Measurements from ENCODE around the gene CCL3.
"Not testable (repeated sequence)": the region's sequence is repeated elsewhere in the genome, so short reads cannot be mapped to it uniquely, and the experiment has no call there.

The CCL3 gene

DNA sequence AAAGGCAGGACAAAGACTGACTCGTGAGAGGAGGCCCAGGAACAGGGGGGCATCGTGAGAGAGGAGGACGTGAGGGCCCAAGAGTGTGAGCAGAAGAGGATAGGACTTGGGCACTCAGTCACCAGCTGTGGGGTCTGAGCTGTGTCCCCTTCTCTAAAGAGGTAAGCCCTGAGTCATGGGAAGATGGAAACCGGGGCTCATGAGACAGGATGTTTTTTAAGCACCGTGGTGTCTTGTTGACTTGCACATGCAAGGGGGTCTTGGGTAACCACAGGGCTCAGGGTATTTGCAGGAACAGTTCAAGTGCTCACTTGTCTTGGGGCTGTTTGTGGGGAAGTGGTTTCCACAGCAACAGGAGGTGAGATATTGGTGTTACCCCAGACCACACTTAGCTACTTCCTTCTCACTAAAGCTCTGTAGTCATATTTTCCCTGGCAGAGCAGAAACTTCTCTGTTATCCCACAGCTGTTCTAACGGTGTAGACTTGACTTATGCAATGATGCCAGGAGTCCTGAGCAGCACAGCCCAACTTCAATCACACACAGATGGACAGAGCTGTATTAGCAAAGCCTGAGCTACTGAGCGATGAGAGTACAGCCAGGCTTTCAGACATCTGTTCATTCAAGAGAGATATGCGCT, 7.3 kb downstream of the CCL3 start:
- H3K36me3 ChIP-seq (ENCODE audit: control insufficient read depth in 2 of 2, insufficient read depth in 1 of 2, low read length in 2 of 2); POLR2A ChIA-PET; H3K9me3 ChIP-seq (ENCODE audit: control insufficient read depth, insufficient read depth, low read depth, low read length); H3K27ac ChIP-seq (ENCODE audit: extremely low read depth, low read depth, low read length); H3K4me1 ChIP-seq (ENCODE audit: control insufficient read depth, insufficient read depth, low read length); H3K4me3 ChIP-seq (ENCODE audit: low read depth, low read length): not testable (repeated sequence)
- TF ChIP-seq, protein P1, sequence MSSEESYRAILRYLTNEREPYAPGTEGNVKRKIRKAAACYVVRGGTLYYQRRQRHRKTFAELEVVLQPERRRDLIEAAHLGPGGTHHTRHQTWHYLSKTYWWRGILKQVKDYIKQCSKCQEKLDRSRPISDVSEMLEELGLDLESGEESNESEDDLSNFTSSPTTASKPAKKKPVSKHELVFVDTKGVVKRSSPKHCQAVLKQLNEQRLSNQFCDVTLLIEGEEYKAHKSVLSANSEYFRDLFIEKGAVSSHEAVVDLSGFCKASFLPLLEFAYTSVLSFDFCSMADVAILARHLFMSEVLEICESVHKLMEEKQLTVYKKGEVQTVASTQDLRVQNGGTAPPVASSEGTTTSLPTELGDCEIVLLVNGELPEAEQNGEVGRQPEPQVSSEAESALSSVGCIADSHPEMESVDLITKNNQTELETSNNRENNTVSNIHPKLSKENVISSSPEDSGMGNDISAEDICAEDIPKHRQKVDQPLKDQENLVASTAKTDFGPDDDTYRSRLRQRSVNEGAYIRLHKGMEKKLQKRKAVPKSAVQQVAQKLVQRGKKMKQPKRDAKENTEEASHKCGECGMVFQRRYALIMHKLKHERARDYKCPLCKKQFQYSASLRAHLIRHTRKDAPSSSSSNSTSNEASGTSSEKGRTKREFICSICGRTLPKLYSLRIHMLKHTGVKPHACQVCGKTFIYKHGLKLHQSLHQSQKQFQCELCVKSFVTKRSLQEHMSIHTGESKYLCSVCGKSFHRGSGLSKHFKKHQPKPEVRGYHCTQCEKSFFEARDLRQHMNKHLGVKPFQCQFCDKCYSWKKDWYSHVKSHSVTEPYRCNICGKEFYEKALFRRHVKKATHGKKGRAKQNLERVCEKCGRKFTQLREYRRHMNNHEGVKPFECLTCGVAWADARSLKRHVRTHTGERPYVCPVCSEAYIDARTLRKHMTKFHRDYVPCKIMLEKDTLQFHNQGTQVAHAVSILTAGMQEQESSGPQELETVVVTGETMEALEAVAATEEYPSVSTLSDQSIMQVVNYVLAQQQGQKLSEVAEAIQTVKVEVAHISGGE (tag by site-specific recombination; conservative IDR thresholded peaks at IDR 0.05; ENCODE audit: low read depth): peak; percentile 75
- CTCF ChIA-PET: interaction anchor here (1.1 to 1.8 kb wide), 2 partner anchors 10 to 66 kb away, joined by 4 to 8 read pairs; no protein-coding TSS in a partner anchor

DNA sequence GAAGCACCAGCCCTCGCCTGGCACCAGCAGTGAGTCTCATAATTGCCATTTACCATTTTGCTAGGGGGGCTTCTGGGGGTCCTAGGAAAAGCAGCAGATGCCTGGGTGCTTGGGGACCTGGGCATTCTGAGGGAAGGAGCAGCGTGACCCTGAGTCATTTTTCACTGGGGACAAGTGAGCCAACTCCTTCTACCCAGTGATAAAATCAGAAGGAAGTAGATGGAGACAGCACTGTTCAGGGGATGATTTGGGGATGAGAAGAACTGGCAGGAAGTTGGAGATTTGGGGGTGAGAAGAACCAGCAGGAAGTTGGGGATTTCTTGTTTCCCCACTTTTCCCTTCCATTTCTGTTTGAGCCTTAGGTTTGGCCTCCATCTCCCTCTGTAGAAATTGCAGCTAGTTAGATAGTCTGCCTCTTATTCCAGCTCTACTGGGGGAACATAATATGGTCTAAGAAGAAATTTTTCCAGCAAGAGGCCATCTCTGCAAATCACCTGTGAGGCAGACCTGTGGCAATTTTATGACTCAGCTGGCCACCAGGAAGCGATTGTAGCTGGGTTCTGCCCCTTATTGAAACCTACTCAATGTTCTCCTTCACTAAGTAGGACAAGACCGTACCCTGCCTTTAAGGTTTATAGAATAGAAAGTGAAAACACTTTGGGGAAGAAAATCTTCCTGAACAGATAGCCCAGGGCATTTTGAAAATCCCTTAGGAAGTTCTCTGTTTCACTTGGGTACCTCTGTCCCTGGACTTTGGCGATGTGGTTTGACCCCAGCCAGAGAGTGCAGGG, 8.1 kb downstream of the CCL3 start:
- H3K4me3 ChIP-seq (ENCODE audit: low read depth, low read length); POLR2A ChIA-PET; H3K4me1 ChIP-seq (ENCODE audit: control insufficient read depth, insufficient read depth, low read length); H3K36me3 ChIP-seq (ENCODE audit: control insufficient read depth in 2 of 2, insufficient read depth in 1 of 2, low read length in 2 of 2); H3K9me3 ChIP-seq (ENCODE audit: control insufficient read depth, insufficient read depth, low read depth, low read length); H3K27ac ChIP-seq (ENCODE audit: extremely low read depth, low read depth, low read length): not testable (repeated sequence)
- CTCF ChIA-PET: interaction anchor here (1.8 kb wide), 1 partner anchor 10 kb away, joined by 8 read pairs; no protein-coding TSS in a partner anchor

DNA sequence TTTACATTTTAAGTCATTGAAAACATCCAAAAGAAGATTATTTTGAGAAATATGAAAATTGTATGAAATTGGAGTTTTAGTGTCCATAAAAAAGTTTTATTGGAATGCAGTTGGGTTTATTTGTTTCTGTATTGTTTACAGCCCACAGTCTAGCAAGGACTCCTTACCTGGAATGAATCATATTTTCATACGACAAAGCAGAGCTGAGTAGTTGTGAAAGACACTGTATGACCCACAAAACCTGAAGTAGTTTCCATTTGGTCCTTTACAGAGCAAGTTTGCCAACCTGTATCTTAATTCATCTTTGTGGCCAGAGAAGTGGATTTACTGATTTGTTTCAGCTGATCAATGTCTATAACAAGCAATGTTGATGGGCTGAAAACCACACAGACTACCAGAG, 15.6 kb downstream of the CCL3 start:
- H3K27ac ChIP-seq (ENCODE audit: extremely low read depth, low read depth, low read length): no peak overlapping the region
- TF ChIP-seq SETDB1 (IDR thresholded peaks at IDR 0.05; ENCODE audit: insufficient read length, low read length) (no peak), ZSCAN23 (tag by site-specific recombination; IDR thresholded peaks at IDR 0.05) (no peak), ZNF561 (tag by site-specific recombination; IDR thresholded peaks at IDR 0.05; ENCODE audit: borderline replicate concordance) (no peak), ZBTB26 (tag by site-specific recombination; optimal IDR thresholded peaks at IDR 0.05) (no peak), ZBTB1 (tag by site-specific recombination; IDR thresholded peaks at IDR 0.05) (no peak), ZSCAN18 (tag by site-specific recombination; IDR thresholded peaks at IDR 0.05) (no peak), ZNF664 (tag by site-specific recombination; IDR thresholded peaks at IDR 0.05) (no peak), HOXA7 (CRISPR knock-in tag; IDR thresholded peaks at IDR 0.05; ENCODE audit: borderline replicate concordance) (no peak), IKZF3 (tag by site-specific recombination; IDR thresholded peaks at IDR 0.05) (no peak), ZNF350 (tag by site-specific recombination; IDR thresholded peaks at IDR 0.05) (no peak), ZNF248 (tag by site-specific recombination; IDR thresholded peaks at IDR 0.05) (no peak), MZF1 (tag by site-specific recombination; IDR thresholded peaks at IDR 0.05; ENCODE audit: borderline replicate concordance) (no peak)
- TF ChIP-seq, protein P2, sequence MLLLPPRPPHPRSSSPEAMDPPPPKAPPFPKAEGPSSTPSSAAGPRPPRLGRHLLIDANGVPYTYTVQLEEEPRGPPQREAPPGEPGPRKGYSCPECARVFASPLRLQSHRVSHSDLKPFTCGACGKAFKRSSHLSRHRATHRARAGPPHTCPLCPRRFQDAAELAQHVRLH (tag by site-specific recombination; IDR thresholded peaks at IDR 0.05): no peak
- TF ChIP-seq, protein P1 (tag by site-specific recombination; conservative IDR thresholded peaks at IDR 0.05; ENCODE audit: low read depth): no peak
- no peaks in the 10 kb centered on the region for H3K36me3 ChIP-seq (ENCODE audit: control insufficient read depth in 2 of 2, insufficient read depth in 1 of 2, low read length in 2 of 2)
- ChIA-PET POLR2A (no interaction called here), CTCF (interaction anchor here (0.6 to 5.4 kb wide), 15 partner anchors 10 to 1065 kb away, joined by 3 to 80 read pairs (median 13); partner anchors contain the start of genes CCL16 and CCL18)
- no peaks in the 10 kb centered on the region for H3K4me1 ChIP-seq (ENCODE audit: control insufficient read depth, insufficient read depth, low read length)
- H3K4me3 ChIP-seq (ENCODE audit: low read depth, low read length): no peak overlapping the region
- no peaks in the 10 kb centered on the region for H3K9me3 ChIP-seq (ENCODE audit: control insufficient read depth, insufficient read depth, low read depth, low read length)

Data from HEK293 (cell line).